NCI-H460 (cell line): ENCODE measurements around the gene MCF2L. TPM values are rescaled to one million over a fixed set of nuclear protein-coding genes. Genes with fewer than 3 reads are reported as not detected.
"Not testable (repeated sequence)": the region's sequence is repeated elsewhere in the genome, so short reads cannot be mapped to it uniquely, and the experiment has no call there.

Experiments used
- DNase-seq: peaks from one replicate; pipeline ENCODE4 v3.0.0-alpha.2; 2016; ENCODE audit warnings: low read depth; ENCODE audit errors: extremely low read depth
- total RNA-seq: library from RNA; depleted of rRNA; stranded (reverse); fragments of >200 nt; shearing (Covaris generic); gene quantifications from 2 replicates; pipeline ENCODE4 v1.2.3, GENCODE V29; 2014

The MCF2L gene
- total RNA-seq, 1 experiment from 2014 or later, result 0.97 TPM

- no peak for DNase-seq
Observed at GRCh38 chr13:113028336-113029060, 59.5 kb downstream of the MCF2L start.

GRCh38 chr13:113029061-113029445 is 60.0 kb downstream of the MCF2L start:
- DNase-seq, result no peak

- DNase-seq, result peak; percentile 20
Observed at GRCh38 chr13:113029487-113030258, 60.7 kb downstream of the MCF2L start.

GRCh38 chr13:113030259-113030640 is 61.2 kb downstream of the MCF2L start:
- not testable (repeated sequence) for DNase-seq

GRCh38 chr13:113031465-113031864 is 62.5 kb downstream of the MCF2L start:
- no peak for DNase-seq

- no peak for DNase-seq
Observed at GRCh38 chr13:113032291-113032690, 63.3 kb downstream of the MCF2L start.

DNA sequence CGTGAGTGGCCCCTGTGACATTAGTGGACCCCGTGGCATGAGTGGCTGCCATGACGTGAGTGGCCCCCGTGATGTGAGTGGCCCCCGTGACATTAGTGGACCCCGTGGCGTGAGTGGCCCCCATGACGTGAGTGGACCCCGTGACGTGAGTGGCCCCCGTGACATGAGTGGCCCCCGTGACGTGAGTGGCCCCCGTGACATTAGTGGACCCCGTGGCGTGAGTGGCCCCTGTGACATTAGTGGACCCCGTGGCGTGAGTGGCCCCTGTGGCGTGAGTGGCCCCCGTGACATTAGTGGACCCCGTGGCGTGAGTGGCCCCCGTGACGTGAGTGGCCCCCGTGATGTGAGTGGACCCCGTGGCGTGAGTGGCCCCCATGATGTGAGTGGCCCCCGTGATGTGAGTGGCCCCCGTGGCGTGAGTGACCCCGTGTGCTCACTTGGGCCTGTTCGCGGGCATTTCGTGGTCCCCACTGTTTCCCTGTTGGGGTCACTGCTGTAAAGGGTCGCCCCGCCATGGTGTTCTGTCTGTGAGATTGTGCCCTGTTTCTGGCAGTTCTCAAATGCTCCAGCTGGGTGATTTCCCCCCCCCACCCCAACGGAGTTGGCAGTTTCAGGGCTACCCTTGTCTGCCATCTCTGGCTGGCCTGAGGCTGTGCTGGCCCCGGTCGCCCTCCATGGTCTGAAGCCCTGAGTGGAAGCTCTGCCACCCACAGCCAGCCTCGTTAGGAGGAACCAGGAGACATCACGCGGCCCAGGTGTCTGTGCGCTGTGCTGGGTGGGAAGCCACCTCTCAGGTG is 64.2 kb downstream of the MCF2L start:
- no peak for DNase-seq

- DNase-seq, result peak; percentile 62
Observed at GRCh38 chr13:113034451-113035212, 65.6 kb downstream of the MCF2L start.

DNA sequence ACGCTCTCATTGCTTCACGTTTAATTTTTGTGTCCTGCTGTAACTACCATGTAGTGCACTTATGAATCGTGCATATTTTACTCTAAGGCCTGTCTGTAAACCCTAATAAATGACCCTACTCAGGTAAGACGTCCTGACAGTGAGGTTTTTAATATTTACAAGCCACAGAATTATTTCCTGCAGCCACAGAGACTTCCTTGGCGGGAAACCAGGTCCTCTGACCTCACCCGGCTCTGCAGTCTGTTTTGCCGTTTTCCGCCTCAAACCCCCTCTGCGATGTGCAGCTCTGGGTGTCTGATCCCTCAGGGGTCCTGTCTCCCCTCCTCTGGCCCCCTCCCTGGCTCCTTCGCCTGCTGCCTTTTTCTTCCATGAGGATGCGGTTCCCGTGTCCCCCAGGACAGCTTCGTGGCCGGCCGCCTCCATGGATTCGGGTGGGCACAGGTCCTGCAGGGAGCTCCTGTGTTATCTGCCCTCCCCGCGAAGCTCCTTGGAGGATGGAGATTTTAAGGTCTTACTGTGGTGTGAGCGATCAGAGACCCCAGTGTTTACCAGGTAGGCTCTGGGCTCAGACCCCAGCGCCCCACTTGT is 66.3 kb downstream of the MCF2L start:
- no peak for DNase-seq

- no peak for DNase-seq
Observed at GRCh38 chr13:113036401-113036800, 67.4 kb downstream of the MCF2L start.

DNA sequence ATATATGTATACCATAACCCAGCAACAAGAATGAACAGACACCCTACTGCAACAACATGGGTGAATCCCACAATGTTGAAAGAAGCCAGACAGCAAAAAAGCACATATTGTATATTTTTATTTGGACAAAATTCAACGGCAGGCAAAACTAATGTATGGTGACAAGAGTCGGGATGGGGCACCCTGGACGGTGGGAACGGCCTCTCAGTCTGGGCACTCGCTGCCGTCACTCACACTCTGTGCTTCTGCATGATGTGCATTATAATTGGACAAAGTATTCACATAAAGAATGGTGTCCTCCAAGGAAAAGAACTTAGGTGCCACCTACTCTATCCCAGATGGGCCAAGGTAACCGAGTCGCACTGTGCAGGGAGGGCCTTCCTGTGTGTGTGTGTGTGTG is 71.0 kb downstream of the MCF2L start:
- no peak for DNase-seq

GRCh38 chr13:113040597-113041292 is 71.7 kb downstream of the MCF2L start:
- DNase-seq, result no peak

DNA sequence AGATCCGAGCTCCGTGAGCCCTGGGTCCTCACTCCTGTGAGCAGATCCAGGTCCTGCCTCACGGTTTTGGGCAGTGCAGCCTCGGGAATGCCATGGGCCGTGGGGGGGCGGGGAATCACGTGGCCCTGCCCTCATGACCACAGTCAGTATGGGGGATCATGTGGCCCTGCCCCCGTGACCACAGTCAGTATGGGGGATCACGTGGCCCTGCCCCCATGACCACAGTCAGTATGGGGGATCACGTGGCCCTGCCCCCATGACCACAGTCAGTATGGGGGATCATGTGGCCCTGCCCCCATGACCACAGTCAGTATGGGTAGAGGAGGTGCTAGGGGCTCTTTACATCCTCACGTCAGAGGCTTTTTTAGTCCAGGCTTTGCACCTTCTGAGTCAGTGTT is 72.3 kb downstream of the MCF2L start:
- DNase-seq, result no peak

- DNase-seq, result no peak
Observed at GRCh38 chr13:113041896-113042295, 72.9 kb downstream of the MCF2L start.

DNA sequence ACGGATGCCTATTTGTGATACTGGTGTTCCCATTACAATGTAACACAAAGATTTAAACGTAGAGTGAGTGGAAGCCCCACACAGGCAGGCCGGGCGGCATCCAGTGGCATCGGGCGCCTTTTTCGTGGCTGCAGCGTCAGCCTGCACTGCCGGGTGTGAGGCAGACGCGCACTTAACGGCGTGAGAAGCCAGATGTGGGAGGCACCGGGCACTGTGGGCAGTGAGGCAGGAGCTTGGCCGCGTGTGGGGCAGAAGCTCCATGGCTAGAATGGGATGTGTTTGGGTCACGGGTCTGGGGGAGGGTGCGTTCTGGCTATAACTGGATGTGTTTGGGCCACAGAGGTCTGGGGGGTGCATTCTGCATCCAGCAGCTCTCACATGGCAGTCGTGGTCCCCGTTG is 73.4 kb downstream of the MCF2L start:
- no peak for DNase-seq

DNA sequence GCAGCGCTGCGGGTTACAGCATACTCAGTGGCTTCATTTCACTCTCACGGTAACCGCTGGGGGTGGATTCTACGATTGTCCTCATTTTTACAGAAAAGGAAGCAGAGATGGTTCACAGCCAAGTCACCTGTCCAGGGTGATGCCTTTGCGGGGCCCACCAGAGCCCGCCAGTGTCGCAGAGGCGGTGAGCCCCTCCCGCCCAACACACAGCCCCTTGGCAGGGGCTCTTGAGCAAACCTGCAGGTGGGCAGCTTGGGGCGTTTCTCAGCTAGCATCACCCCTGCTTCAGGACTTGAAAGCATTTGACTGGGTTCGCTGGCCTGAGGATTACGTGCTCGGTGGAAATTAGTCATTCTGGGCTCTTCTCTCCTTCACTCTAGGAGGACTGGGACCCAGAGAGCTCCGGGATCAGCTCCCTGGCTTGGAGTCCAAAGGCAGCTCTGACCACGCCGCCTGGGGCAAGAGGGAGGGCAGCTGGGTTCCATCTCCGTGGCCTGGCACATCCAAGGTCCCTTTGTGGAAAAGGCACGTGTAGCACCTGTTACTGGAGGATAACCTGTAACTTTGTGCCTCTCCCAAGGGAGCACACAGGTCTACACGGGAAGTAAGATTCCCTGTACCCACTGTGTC is 74.1 kb downstream of the MCF2L start:
- DNase-seq, result no peak

DNA sequence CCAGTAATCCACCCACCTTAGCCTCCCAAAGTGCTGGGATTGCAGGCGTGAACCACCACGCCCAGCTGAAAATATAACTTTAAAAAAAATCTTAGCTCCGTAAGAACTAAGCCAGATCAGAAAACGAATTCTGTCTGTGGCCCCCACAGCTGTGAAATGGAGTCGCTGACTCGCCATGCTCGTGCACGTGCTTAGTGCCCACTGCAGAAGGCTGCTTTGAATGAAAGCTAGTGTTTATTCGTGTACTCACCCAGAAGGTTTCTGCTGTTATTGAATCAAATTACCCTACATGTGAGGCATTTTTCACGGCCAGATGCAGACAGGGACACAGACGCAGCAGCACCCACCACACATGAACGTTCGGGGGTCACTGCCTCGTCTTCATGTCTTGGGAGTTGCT is 74.9 kb downstream of the MCF2L start:
- no peak for DNase-seq

GRCh38 chr13:113044391-113045114 is 75.5 kb downstream of the MCF2L start:
- no peak for DNase-seq
